Trophoblast cell (in vitro differentiated cells and primary cell): ENCODE results near the gene KAT6B.
A peak's percentile ranks its signal among the peaks of the same experiment; 100 is the strongest.

ENCODE experiments used
- DNase-seq, 2 donors: peaks; one replicate each; pipeline ENCODE4 v3.0.0-alpha.2; 2016
- H2AFZ ChIP-seq: 2 replicates; pipeline ENCODE4 v1.6.1; 2013; ENCODE audit warnings: low read length, moderate library complexity, mild to moderate bottlenecking; ENCODE audit not compliant: insufficient read depth, poor library complexity
- H2AK5ac ChIP-seq: 2 replicates; pipeline ENCODE4 v1.6.1; 2013; ENCODE audit warnings: mild to moderate bottlenecking, low read length
- H2BK120ac ChIP-seq: 2 replicates; pipeline ENCODE4 v1.6.1; 2013; ENCODE audit warnings: low read length, mild to moderate bottlenecking, moderate library complexity; ENCODE audit not compliant: insufficient read depth, poor library complexity
- H2BK12ac ChIP-seq: 2 replicates; pipeline ENCODE4 v1.6.1; 2013; ENCODE audit warnings: mild to moderate bottlenecking, low read length, moderate library complexity
- H2BK5ac ChIP-seq: 2 replicates; pipeline ENCODE4 v1.6.1; 2013; ENCODE audit warnings: low read length, low read depth, moderate library complexity, mild to moderate bottlenecking; ENCODE audit not compliant: poor library complexity
- H3K14ac ChIP-seq: 2 replicates; pipeline ENCODE4 v1.6.1; 2013; ENCODE audit warnings: mild to moderate bottlenecking, low read length
- H3K18ac ChIP-seq: 2 replicates; pipeline ENCODE4 v1.6.1; 2013; ENCODE audit warnings: mild to moderate bottlenecking, low read length
- H3K23ac ChIP-seq: 2 replicates; pipeline ENCODE4 v1.6.1; 2013; ENCODE audit warnings: low read length
- H3K27ac ChIP-seq: 2 replicates; pipeline ENCODE4 v1.5.1; 2013; ENCODE audit warnings: low read depth, mild to moderate bottlenecking, inconsistent platforms, low read length, moderate library complexity
- H3K27me3 ChIP-seq: 2 replicates; pipeline ENCODE4 v1.6.1; 2013; ENCODE audit warnings: inconsistent platforms, mild to moderate bottlenecking, low read length, moderate library complexity; ENCODE audit not compliant: insufficient read depth
- H3K36me3 ChIP-seq, 2 experiments: 1 replicate in 1 of 2; 2 replicates in 1 of 2; pipeline ENCODE4 v1.6.1; 2013; ENCODE audit warnings: low read length in 2 of 2, mild to moderate bottlenecking in 2 of 2, moderate library complexity in 1 of 2; ENCODE audit not compliant: insufficient read depth in 2 of 2, control insufficient read depth in 1 of 2
- H3K4ac ChIP-seq: 2 replicates; pipeline ENCODE4 v1.6.1; 2013; ENCODE audit warnings: low read depth, mild to moderate bottlenecking, low read length, moderate library complexity
- H3K4me1 ChIP-seq, 2 experiments: 1 replicate in 1 of 2; 2 replicates in 1 of 2; pipeline ENCODE4 v1.6.1; 2013; ENCODE audit warnings: low read length in 2 of 2, mild to moderate bottlenecking in 2 of 2, moderate library complexity in 1 of 2; ENCODE audit not compliant: insufficient read depth in 2 of 2, control insufficient read depth in 1 of 2
- H3K4me2 ChIP-seq: 2 replicates; pipeline ENCODE4 v1.6.1; 2013; ENCODE audit warnings: inconsistent platforms, mild to moderate bottlenecking, low read length, moderate library complexity
- H3K4me3 ChIP-seq: 2 replicates; pipeline ENCODE4 v1.5.1; 2013; ENCODE audit warnings: mild to moderate bottlenecking, low read depth, low read length, inconsistent platforms
- H3K79me1 ChIP-seq: one replicate; pipeline ENCODE4 v1.6.1; 2013; ENCODE audit warnings: low read length
- H3K79me2 ChIP-seq: 2 replicates; pipeline ENCODE4 v1.6.1; 2013; ENCODE audit warnings: low read length, mild to moderate bottlenecking; ENCODE audit not compliant: control insufficient read depth, insufficient read depth, poor library complexity
- H3K9ac ChIP-seq: 2 replicates; pipeline ENCODE4 v1.6.1; 2013; ENCODE audit warnings: mild to moderate bottlenecking, low read length
- H3K9me3 ChIP-seq: 2 replicates; pipeline ENCODE4 v1.6.1; 2013; ENCODE audit warnings: low read depth, mild to moderate bottlenecking, control low read depth, inconsistent platforms, low read length; ENCODE audit not compliant: insufficient read depth
- H4K12ac ChIP-seq: 2 replicates; pipeline ENCODE4 v1.6.1; 2013; ENCODE audit warnings: low read depth, mild to moderate bottlenecking, low read length, moderate library complexity
- H4K8ac ChIP-seq: 2 replicates; pipeline ENCODE4 v1.6.1; 2013; ENCODE audit warnings: low read depth, mild to moderate bottlenecking, low read length, moderate library complexity
- H4K91ac ChIP-seq: one replicate; pipeline ENCODE4 v1.6.1; 2013; ENCODE audit warnings: low read depth, mild to moderate bottlenecking, low read length, moderate library complexity
- WGBS: extraction: QIAGEN DNeasy Blood & Tissue Kit; methylation state at CpG from one replicate; pipeline ENCODE4 v1.1.7; 2013; ENCODE audit warnings: missing lambda C conversion rate; ENCODE audit not compliant: insufficient read length, insufficient coverage; ENCODE audit errors: extremely low coverage; 5-methylcytosine and 5-hydroxymethylcytosine counted together

KAT6B gene

GRCh38 chr10:74925291-74925690, 98.9 kb downstream of the KAT6B start:
- Histone ChIP-seq H2BK5ac (no peak overlapping the region), H3K4ac (no peak overlapping the region), H3K9ac (no peak overlapping the region), H3K4me1 (peaks cover 0 to 3% of the 10 kb centered on the region in 2 experiments), H3K79me1 (no peaks in the 10 kb centered on the region), H3K27me3 (no peaks in the 10 kb centered on the region), H2AFZ (no peak overlapping the region), H3K4me3 (no peak overlapping the region), H3K27ac (no peak overlapping the region), H4K12ac (no peak overlapping the region), H3K14ac (no peak overlapping the region), H4K91ac (no peak overlapping the region), H3K23ac (no peak overlapping the region), H2BK12ac (no peak overlapping the region), H2BK120ac (no peak overlapping the region), H3K36me3 (no peaks in the 10 kb centered on the region), H2AK5ac (no peak overlapping the region), H3K4me2 (no peak overlapping the region), H3K79me2 (peaks cover 2% of the 10 kb centered on the region), H4K8ac (no peak overlapping the region), H3K18ac (no peak overlapping the region), H3K9me3 (peaks cover 2% of the 10 kb centered on the region)
- no CpG with 5 or more reads among the region's 1 CpG for WGBS
- no peak for DNase-seq

GRCh38 chr10:74925708-74926107, 99.3 kb downstream of the KAT6B start:
- Histone ChIP-seq H3K4ac (no peak overlapping the region), H3K79me2 (peaks cover 2% of the 10 kb centered on the region), H4K91ac (peak overlapping the region; percentile 14), H3K14ac (peak overlapping the region; percentile 19), H2BK5ac (no peak overlapping the region), H3K4me2 (no peak overlapping the region), H2BK12ac (peak overlapping the region; percentile 40), H3K18ac (no peak overlapping the region), H3K4me1 (peaks cover 0 to 3% of the 10 kb centered on the region in 2 experiments), H3K27ac (no peak overlapping the region), H2AFZ (no peak overlapping the region), H3K23ac (no peak overlapping the region), H3K36me3 (no peaks in the 10 kb centered on the region), H3K9me3 (peaks cover 2% of the 10 kb centered on the region), H4K12ac (no peak overlapping the region), H3K79me1 (no peaks in the 10 kb centered on the region), H3K27me3 (no peaks in the 10 kb centered on the region), H4K8ac (peak overlapping the region; percentile 47), H2BK120ac (no peak overlapping the region), H2AK5ac (no peak overlapping the region), H3K4me3 (no peak overlapping the region), H3K9ac (no peak overlapping the region)
- no peak for DNase-seq
- whole genome bisulfite sequencing: no CpG with 5 or more reads among the region's 4 CpGs

GRCh38 chr10:74926791-74927585, 100.6 kb downstream of the KAT6B start:
- Histone ChIP-seq H2BK120ac (no peak overlapping the region), H3K23ac (no peak overlapping the region), H3K9me3 (peaks cover 2% of the 10 kb centered on the region), H3K14ac (no peak overlapping the region), H3K18ac (no peak overlapping the region), H4K91ac (no peak overlapping the region), H2BK5ac (no peak overlapping the region), H3K27me3 (no peaks in the 10 kb centered on the region), H3K4ac (no peak overlapping the region), H3K79me2 (peaks cover 2% of the 10 kb centered on the region), H3K79me1 (no peaks in the 10 kb centered on the region), H3K4me2 (no peak overlapping the region), H4K12ac (no peak overlapping the region), H3K27ac (no peak overlapping the region), H2AFZ (no peak overlapping the region), H2AK5ac (no peak overlapping the region), H3K4me3 (no peak overlapping the region), H4K8ac (no peak overlapping the region), H2BK12ac (no peak overlapping the region), H3K9ac (no peak overlapping the region), H3K4me1 (peaks cover 0 to 3% of the 10 kb centered on the region in 2 experiments), H3K36me3 (no peaks in the 10 kb centered on the region)
- DNase-seq: no peak
- WGBS: no CpG with 5 or more reads among the region's 4 CpGs

- H4K8ac ChIP-seq: no peak overlapping the region
- H2BK120ac ChIP-seq: no peak overlapping the region
- no peak overlapping the region for H3K4ac ChIP-seq
- H2AK5ac ChIP-seq: no peak overlapping the region
- H3K9ac ChIP-seq: no peak overlapping the region
- no peak overlapping the region for H3K18ac ChIP-seq
- no peak overlapping the region for H4K91ac ChIP-seq
- no peak overlapping the region for H3K4me2 ChIP-seq
- H3K79me2 ChIP-seq: peaks cover 2% of the 10 kb centered on the region
- WGBS: no CpG with 5 or more reads among the region's 2 CpGs
- peaks cover 0 to 3% of the 10 kb centered on the region in 2 experiments for H3K4me1 ChIP-seq
- no peak overlapping the region for H2BK5ac ChIP-seq
- H3K79me1 ChIP-seq: no peaks in the 10 kb centered on the region
- no peaks in the 10 kb centered on the region for H3K36me3 ChIP-seq
- H3K14ac ChIP-seq: no peak overlapping the region
- no peak overlapping the region for H4K12ac ChIP-seq
- H3K4me3 ChIP-seq: no peak overlapping the region
- no peak overlapping the region for H2BK12ac ChIP-seq
- no peak overlapping the region for H3K27ac ChIP-seq
- no peaks in the 10 kb centered on the region for H3K27me3 ChIP-seq
- H3K23ac ChIP-seq: no peak overlapping the region
- H2AFZ ChIP-seq: no peak overlapping the region
- DNase-seq: no peak
- H3K9me3 ChIP-seq: peaks cover 2% of the 10 kb centered on the region
Measured at GRCh38 chr10:74927701-74928100, 101.3 kb downstream of the KAT6B start.
